ENCODE results near the gene CRB2.
A peak's percentile ranks its signal among the peaks of the same experiment; 100 is the strongest.

The CRB2 gene

DNA sequence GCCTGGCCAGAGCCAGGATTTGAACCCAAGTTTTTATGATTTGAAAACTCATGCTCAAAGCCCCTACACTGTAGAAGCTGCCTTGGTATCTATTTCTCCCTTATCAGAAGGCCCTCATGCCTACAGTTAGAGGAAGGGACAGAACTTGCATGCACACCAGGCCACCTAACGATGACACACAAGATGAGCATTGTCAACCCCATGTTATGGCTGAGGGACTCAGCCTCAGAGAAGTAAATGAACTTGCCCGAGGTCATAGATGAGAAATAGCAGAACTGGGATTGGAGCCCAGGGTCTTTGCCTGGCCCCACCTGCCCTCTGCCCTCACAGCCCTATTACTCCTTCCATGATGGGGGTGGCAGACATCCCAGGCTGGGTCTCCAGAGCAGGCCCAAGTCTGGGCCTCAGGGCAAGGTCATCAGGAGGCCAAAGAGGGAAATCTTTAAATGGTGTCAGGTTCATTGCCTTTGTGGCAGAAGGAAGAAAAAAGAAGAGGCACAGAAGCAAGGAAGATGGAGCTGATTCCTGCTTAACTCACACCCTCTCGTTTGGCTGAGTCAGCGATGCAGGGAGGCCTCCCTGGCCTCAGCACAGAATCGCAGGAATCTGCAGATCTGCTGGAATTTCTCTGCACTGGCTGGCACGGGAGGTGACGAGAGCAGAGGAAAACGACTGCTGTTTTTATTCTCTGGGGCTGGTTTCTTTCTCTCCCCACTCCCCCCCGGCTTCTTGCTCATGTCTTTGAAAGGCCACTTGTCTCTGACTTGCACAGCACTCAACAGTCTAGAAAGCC, 20.6 kb upstream of the CRB2 start:
- TF ChIP-seq SNAI2 (CRISPR knock-in tag; IDR thresholded peaks at IDR 0.05), result no peak
- no peak for TF ChIP-seq ZFP30 (CRISPR knock-in tag; IDR thresholded peaks at IDR 0.05)
- TF ChIP-seq ZNF565 (CRISPR knock-in tag; conservative IDR thresholded peaks at IDR 0.05; ENCODE audit: low read depth), result no peak
- no peak for TF ChIP-seq ZNF8 (CRISPR knock-in tag; IDR thresholded peaks at IDR 0.05)
- TF ChIP-seq RARB (CRISPR knock-in tag; IDR thresholded peaks at IDR 0.05), result no peak
- ATAC-seq, result peak; percentile 84

GRCh38 chr9:123335986-123336329, 20.0 kb upstream of the CRB2 start:
- ATAC-seq, result no peak

More at GRCh38 chr9:123335986-123336329, 20.0 kb upstream of the CRB2 start:
- TF ChIP-seq POU6F1 (CRISPR knock-in tag; IDR thresholded peaks at IDR 0.05; ENCODE audit: borderline replicate concordance, low read depth) (no peak), RARB (CRISPR knock-in tag; IDR thresholded peaks at IDR 0.05) (no peak), ARNTL (CRISPR knock-in tag; IDR thresholded peaks at IDR 0.05; ENCODE audit: borderline replicate concordance, low read depth) (no peak), ESRRG (CRISPR knock-in tag; IDR thresholded peaks at IDR 0.05) (no peak), ZC3H10 (CRISPR knock-in tag; IDR thresholded peaks at IDR 0.05) (no peak), TCF4 (CRISPR knock-in tag; IDR thresholded peaks at IDR 0.05; ENCODE audit: borderline replicate concordance) (no peak), CSRNP3 (CRISPR knock-in tag; IDR thresholded peaks at IDR 0.05) (no peak), GLIS3 (CRISPR knock-in tag; IDR thresholded peaks at IDR 0.05) (no peak), CSDC2 (CRISPR knock-in tag; IDR thresholded peaks at IDR 0.05) (no peak), ZNF70 (CRISPR knock-in tag; IDR thresholded peaks at IDR 0.05) (no peak; the same call in 1 of the 2 replicates), PATZ1 (CRISPR knock-in tag; IDR thresholded peaks at IDR 0.05; ENCODE audit: borderline replicate concordance) (no peak), ZFP3 (CRISPR knock-in tag; IDR thresholded peaks at IDR 0.05) (no peak), BACH2 (CRISPR knock-in tag; IDR thresholded peaks at IDR 0.05; ENCODE audit: borderline replicate concordance) (no peak), OSR1 (CRISPR knock-in tag; IDR thresholded peaks at IDR 0.05) (no peak), ZNF8 (CRISPR knock-in tag; IDR thresholded peaks at IDR 0.05) (no peak), TSHZ2 (CRISPR knock-in tag; IDR thresholded peaks at IDR 0.05) (no peak), PPARA (CRISPR knock-in tag; IDR thresholded peaks at IDR 0.05; ENCODE audit: borderline replicate concordance) (no peak), ISL1 (CRISPR knock-in tag; IDR thresholded peaks at IDR 0.05) (no peak), ZFP30 (CRISPR knock-in tag; IDR thresholded peaks at IDR 0.05) (no peak)
